ENCODE measurements around the gene SSUH2. TPM values are rescaled to one million over a fixed set of nuclear protein-coding genes. Genes with fewer than 3 reads are reported as not detected.

Gene SSUH2
- total RNA-seq, 2 experiments from 2014 or later: 0.11 to 0.31 TPM

DNA sequence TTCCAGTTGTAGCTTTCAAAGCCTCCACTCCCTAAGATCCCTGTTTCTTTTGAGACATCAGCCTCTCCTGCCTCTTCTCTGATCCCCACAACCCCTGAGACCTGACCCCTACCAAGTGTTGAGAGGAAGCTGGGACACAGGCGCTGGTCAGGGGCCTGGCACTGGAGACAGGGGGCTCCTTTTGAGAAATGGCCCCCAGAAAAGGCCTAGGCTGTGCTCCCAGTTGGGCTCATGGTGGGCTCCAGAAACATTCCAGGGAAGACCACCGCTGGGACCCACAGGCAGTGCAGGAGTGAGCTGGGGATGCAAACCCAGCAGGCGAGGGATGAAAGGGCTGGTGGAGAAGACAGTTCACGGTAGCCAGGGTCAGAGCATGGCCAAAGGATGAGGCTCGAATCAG is 16.6 kb downstream of the SSUH2 start:
- peaks cover 2% of the 10 kb centered on the region for H3K36me3 Mint-ChIP-seq (ENCODE audit: low read depth)
- H3K4me1 Mint-ChIP-seq (ENCODE audit: low read depth): peaks cover 12% of the 10 kb centered on the region
- intact Hi-C loops (cut with micrococcal nuclease): loop anchor here (10.0 kb wide), 1 partner anchor 173 kb away; no protein-coding TSS in a partner anchor
- ChIA-PET CTCF (no interaction called here), POLR2A (no interaction called here)
- ATAC-seq (no peak), DNase-seq (no peak)
- H3K4me3 Mint-ChIP-seq: no peak overlapping the region
- peaks cover 2% of the 10 kb centered on the region for H3K9me3 Mint-ChIP-seq
- TF ChIP-seq, protein P1, sequence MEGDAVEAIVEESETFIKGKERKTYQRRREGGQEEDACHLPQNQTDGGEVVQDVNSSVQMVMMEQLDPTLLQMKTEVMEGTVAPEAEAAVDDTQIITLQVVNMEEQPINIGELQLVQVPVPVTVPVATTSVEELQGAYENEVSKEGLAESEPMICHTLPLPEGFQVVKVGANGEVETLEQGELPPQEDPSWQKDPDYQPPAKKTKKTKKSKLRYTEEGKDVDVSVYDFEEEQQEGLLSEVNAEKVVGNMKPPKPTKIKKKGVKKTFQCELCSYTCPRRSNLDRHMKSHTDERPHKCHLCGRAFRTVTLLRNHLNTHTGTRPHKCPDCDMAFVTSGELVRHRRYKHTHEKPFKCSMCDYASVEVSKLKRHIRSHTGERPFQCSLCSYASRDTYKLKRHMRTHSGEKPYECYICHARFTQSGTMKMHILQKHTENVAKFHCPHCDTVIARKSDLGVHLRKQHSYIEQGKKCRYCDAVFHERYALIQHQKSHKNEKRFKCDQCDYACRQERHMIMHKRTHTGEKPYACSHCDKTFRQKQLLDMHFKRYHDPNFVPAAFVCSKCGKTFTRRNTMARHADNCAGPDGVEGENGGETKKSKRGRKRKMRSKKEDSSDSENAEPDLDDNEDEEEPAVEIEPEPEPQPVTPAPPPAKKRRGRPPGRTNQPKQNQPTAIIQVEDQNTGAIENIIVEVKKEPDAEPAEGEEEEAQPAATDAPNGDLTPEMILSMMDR (IDR thresholded peaks at IDR 0.05): no peak
- H3K27ac Mint-ChIP-seq: no peak overlapping the region
- H3K27me3 Mint-ChIP-seq: peaks cover 25% of the 10 kb centered on the region

DNA sequence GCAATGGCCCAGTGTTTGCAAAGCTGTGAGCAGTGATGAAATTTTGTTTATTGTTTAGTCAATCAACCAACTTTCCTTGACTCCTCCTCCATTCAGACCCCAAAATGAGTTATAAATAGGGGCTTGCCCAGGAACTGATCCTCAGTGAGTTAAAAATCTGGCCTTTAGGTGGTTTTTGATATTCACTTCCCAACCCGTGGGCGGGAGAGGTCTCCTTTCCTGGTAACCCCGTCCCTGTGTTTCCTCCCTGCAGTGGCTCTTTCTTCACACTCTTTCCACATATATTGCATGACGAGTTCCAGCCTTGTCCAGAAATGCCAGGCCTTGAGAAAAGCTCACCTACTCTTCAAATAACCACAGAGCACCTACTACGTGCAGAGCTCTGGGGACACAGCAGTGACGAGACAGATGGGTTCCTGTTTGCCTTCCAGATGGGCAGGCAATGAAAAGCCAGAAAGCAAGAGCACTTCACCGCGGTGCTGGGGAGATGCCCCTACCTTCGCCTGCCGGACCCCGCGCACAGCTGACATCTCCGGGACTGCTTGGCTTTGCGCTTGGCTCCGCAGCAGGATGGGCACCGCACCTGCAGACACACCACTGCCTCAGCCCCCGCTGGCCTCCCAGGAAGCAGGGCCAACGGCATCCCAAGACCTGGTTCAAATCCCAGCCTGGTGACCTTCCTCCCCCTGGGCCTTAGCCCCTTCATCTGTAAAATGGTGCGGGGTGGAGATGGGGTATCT is 17.2 kb downstream of the SSUH2 start:
- ATAC-seq (no peak), DNase-seq (no peak)
- Mint-ChIP-seq H3K27ac (no peak overlapping the region), H3K9me3 (peaks cover 2% of the 10 kb centered on the region), H3K4me1 (ENCODE audit: low read depth) (peaks cover 12% of the 10 kb centered on the region), H3K27me3 (peaks cover 23% of the 10 kb centered on the region), H3K36me3 (ENCODE audit: low read depth) (peaks cover 2% of the 10 kb centered on the region), H3K4me3 (no peak overlapping the region)
- ChIA-PET CTCF (no interaction called here), POLR2A (no interaction called here)
- intact Hi-C loops (cut with micrococcal nuclease): loop anchor here (10.0 kb wide), 1 partner anchor 173 kb away; no protein-coding TSS in a partner anchor
- TF ChIP-seq, protein P1 (IDR thresholded peaks at IDR 0.05): no peak

DNA sequence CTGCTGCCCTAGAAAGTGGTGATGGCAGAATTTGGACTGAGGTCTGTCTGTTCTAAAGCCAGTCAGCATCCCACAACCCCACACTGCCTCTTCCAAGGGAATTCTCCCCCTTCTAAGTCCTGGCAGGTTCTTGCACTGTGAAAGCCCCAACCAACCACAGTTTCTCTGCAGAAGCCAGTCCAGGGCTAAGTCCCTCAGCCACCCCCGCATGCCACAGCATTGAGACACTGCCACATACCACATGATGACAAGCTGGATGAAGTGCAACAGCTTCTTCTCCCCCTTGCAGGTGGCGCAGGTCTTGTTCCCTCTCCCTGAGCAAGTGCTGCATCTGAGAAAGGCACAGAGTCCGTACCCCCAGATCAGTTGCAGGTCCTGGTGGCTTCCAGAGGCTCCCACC is 18.6 kb downstream of the SSUH2 start:
- ChIA-PET POLR2A (no interaction called here), CTCF (no interaction called here)
- Mint-ChIP-seq H3K27ac (no peak overlapping the region), H3K9me3 (peaks cover 2% of the 10 kb centered on the region), H3K4me3 (no peak overlapping the region), H3K36me3 (ENCODE audit: low read depth) (peaks cover 2% of the 10 kb centered on the region), H3K4me1 (ENCODE audit: low read depth) (peaks cover 12% of the 10 kb centered on the region), H3K27me3 (peaks cover 14% of the 10 kb centered on the region)
- intact Hi-C loops (cut with micrococcal nuclease): loop anchor here (10.0 kb wide), 1 partner anchor 171 kb away; no protein-coding TSS in a partner anchor
- DNase-seq: peak; percentile 7
- TF ChIP-seq, protein P1 (IDR thresholded peaks at IDR 0.05): no peak
- ATAC-seq: no peak

DNA sequence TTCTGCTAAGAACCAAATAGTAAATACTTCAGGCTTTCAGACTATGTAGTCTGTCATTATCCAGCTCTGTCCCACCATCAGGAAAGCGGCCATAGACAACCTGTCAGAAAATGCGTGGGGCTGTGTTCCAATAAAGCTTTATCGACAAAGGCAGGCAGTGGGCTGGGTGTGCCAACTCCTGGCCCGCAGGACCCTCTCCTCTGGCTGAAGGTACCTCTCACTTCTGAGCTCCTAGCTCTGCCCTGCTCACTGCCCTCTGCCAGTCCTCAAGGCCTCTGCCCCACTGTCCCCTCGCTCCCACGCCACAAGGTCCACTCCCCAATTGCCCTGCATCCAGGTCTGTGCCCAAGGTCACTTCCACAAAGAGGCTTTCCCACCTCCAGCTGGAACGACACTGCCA is 20.0 kb downstream of the SSUH2 start:
- CTCF ChIA-PET: interaction anchor here (0.9 to 1.4 kb wide), 2 partner anchors 121 to 182 kb away, joined by 3 to 4 read pairs; no protein-coding TSS in a partner anchor
- H3K4me3 Mint-ChIP-seq: no peak overlapping the region
- H3K4me1 Mint-ChIP-seq (ENCODE audit: low read depth): peaks cover 10% of the 10 kb centered on the region
- DNase-seq: no peak
- peaks cover 13% of the 10 kb centered on the region for H3K27me3 Mint-ChIP-seq
- POLR2A ChIA-PET: no interaction called here
- H3K27ac Mint-ChIP-seq: no peak overlapping the region
- H3K36me3 Mint-ChIP-seq (ENCODE audit: low read depth): peaks cover 2% of the 10 kb centered on the region
- TF ChIP-seq, protein P1 (IDR thresholded peaks at IDR 0.05): no peak
- H3K9me3 Mint-ChIP-seq: peaks cover 3% of the 10 kb centered on the region
- intact Hi-C loops (cut with micrococcal nuclease): loop anchor here (10.0 kb wide), 1 partner anchor 170 kb away; no protein-coding TSS in a partner anchor
- no peak for ATAC-seq

DNA sequence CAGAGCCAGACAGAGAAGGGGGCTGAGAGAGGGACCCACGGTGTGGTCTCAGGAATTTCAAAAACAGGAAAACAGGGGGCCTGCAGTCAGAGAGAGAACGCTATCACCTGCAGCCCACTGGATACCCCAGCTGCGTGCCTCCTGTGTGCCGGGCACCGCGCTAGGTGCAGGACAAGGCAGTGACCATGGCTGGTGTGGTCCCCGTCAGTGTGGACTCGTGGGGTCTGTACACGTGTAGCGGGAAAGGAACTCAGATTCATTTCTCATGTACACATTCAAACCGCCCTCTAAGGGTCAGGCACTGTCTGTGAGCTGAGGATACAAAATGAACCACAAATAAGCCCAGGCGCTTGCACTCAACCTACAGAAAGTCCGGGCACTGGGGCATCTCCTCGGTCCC is 20.9 kb downstream of the SSUH2 start:
- intact Hi-C loops (cut with micrococcal nuclease): loop anchor here (10.0 kb wide), 1 partner anchor 169 kb away; no protein-coding TSS in a partner anchor
- ATAC-seq: no peak
- H3K27ac Mint-ChIP-seq: no peak overlapping the region

More for the DNA sequence above, 20.9 kb downstream of the SSUH2 start:
- Mint-ChIP-seq H3K27me3 (peaks cover 13% of the 10 kb centered on the region), H3K9me3 (peaks cover 10% of the 10 kb centered on the region), H3K4me1 (ENCODE audit: low read depth) (peaks cover 3% of the 10 kb centered on the region), H3K36me3 (ENCODE audit: low read depth) (no peaks in the 10 kb centered on the region), H3K4me3 (no peak overlapping the region)
- no peak for DNase-seq
- CTCF ChIA-PET: no interaction called here
- TF ChIP-seq, protein P1 (IDR thresholded peaks at IDR 0.05): no peak
- POLR2A ChIA-PET: no interaction called here
